Neuron (in vitro differentiated cells): Measurements from ENCODE around the gene RALGPS1.

ENCODE experiments used
- H2AFZ ChIP-seq: one replicate; pipeline ENCODE4 v1.6.1; 2013; ENCODE audit warnings: low read depth, mild to moderate bottlenecking, inconsistent platforms, low read length, moderate library complexity
- H3K27me3 ChIP-seq: one replicate; pipeline ENCODE4 v1.6.1; 2013; ENCODE audit warnings: low read length; ENCODE audit not compliant: insufficient read depth
- H3K36me3 ChIP-seq: one replicate; pipeline ENCODE4 v1.6.1; 2013; ENCODE audit warnings: low read length; ENCODE audit not compliant: insufficient read depth
- H3K4me1 ChIP-seq: one replicate; pipeline ENCODE4 v1.6.1; 2013; ENCODE audit warnings: low read length; ENCODE audit not compliant: insufficient read depth
- H3K4me3 ChIP-seq: 2 replicates; pipeline ENCODE4 v1.5.1; 2013; ENCODE audit warnings: mild to moderate bottlenecking, low read length, moderate library complexity
- H3K9me3 ChIP-seq: one replicate; pipeline ENCODE4 v1.6.1; 2013; ENCODE audit warnings: low read length

The RALGPS1 gene

GRCh38 chr9:127083138-127083980, 168.8 kb downstream of the RALGPS1 start:
- H3K36me3 ChIP-seq: peaks cover 11% of the 10 kb centered on the region
- no peak overlapping the region for H2AFZ ChIP-seq
- no peak overlapping the region for H3K4me3 ChIP-seq
- peaks cover 2% of the 10 kb centered on the region for H3K9me3 ChIP-seq
- peaks cover 5% of the 10 kb centered on the region for H3K4me1 ChIP-seq
- H3K27me3 ChIP-seq: no peaks in the 10 kb centered on the region

- peaks cover 3% of the 10 kb centered on the region for H3K4me1 ChIP-seq
- H2AFZ ChIP-seq: no peak overlapping the region
- no peak overlapping the region for H3K4me3 ChIP-seq
- no peaks in the 10 kb centered on the region for H3K27me3 ChIP-seq
- H3K36me3 ChIP-seq: peaks cover 17% of the 10 kb centered on the region
- H3K9me3 ChIP-seq: peaks cover 2% of the 10 kb centered on the region
Observed at GRCh38 chr9:127084076-127085039, 169.8 kb downstream of the RALGPS1 start.

- H2AFZ ChIP-seq: no peak overlapping the region
- peaks cover 17% of the 10 kb centered on the region for H3K36me3 ChIP-seq
- no peaks in the 10 kb centered on the region for H3K27me3 ChIP-seq
- no peak overlapping the region for H3K4me3 ChIP-seq
- H3K4me1 ChIP-seq: peaks cover 3% of the 10 kb centered on the region
- H3K9me3 ChIP-seq: no peaks in the 10 kb centered on the region
Observed at GRCh38 chr9:127085186-127085585, 170.6 kb downstream of the RALGPS1 start.

GRCh38 chr9:127086771-127087170, 172.2 kb downstream of the RALGPS1 start:
- Histone ChIP-seq H3K4me3 (no peak overlapping the region), H3K9me3 (no peaks in the 10 kb centered on the region), H3K4me1 (peaks cover 3% of the 10 kb centered on the region), H3K36me3 (peaks cover 24% of the 10 kb centered on the region), H2AFZ (no peak overlapping the region), H3K27me3 (no peaks in the 10 kb centered on the region)

GRCh38 chr9:127087411-127087810, 172.8 kb downstream of the RALGPS1 start:
- Histone ChIP-seq H2AFZ (no peak overlapping the region), H3K4me3 (no peak overlapping the region), H3K4me1 (peaks cover 3% of the 10 kb centered on the region), H3K27me3 (no peaks in the 10 kb centered on the region), H3K9me3 (no peaks in the 10 kb centered on the region), H3K36me3 (peaks cover 24% of the 10 kb centered on the region)

GRCh38 chr9:127087836-127088235, 173.3 kb downstream of the RALGPS1 start:
- Histone ChIP-seq H2AFZ (no peak overlapping the region), H3K4me3 (no peak overlapping the region), H3K36me3 (peaks cover 26% of the 10 kb centered on the region), H3K4me1 (peaks cover 3% of the 10 kb centered on the region), H3K9me3 (no peaks in the 10 kb centered on the region), H3K27me3 (no peaks in the 10 kb centered on the region)

- H3K36me3 ChIP-seq: peaks cover 26% of the 10 kb centered on the region
- H3K4me3 ChIP-seq: no peak overlapping the region
- peaks cover 3% of the 10 kb centered on the region for H3K4me1 ChIP-seq
- no peak overlapping the region for H2AFZ ChIP-seq
- H3K27me3 ChIP-seq: no peaks in the 10 kb centered on the region
- no peaks in the 10 kb centered on the region for H3K9me3 ChIP-seq
Observed at GRCh38 chr9:127088724-127089615, 174.4 kb downstream of the RALGPS1 start.

- Histone ChIP-seq H2AFZ (no peak overlapping the region), H3K9me3 (no peaks in the 10 kb centered on the region), H3K36me3 (peaks cover 26% of the 10 kb centered on the region), H3K4me3 (no peak overlapping the region), H3K27me3 (no peaks in the 10 kb centered on the region), H3K4me1 (peaks cover under 1% of the 10 kb centered on the region)
Observed at GRCh38 chr9:127089631-127090081, 175.1 kb downstream of the RALGPS1 start.

- peaks cover 26% of the 10 kb centered on the region for H3K36me3 ChIP-seq
- H3K27me3 ChIP-seq: no peaks in the 10 kb centered on the region
- H3K9me3 ChIP-seq: no peaks in the 10 kb centered on the region
Observed at GRCh38 chr9:127090341-127090985, 175.9 kb downstream of the RALGPS1 start.

GRCh38 chr9:127091526-127091925, 176.9 kb downstream of the RALGPS1 start:
- Histone ChIP-seq H2AFZ (no peak overlapping the region), H3K9me3 (no peaks in the 10 kb centered on the region), H3K27me3 (no peaks in the 10 kb centered on the region), H3K4me3 (no peak overlapping the region), H3K36me3 (peaks cover 26% of the 10 kb centered on the region), H3K4me1 (no peaks in the 10 kb centered on the region)

More at GRCh38 chr9:127090341-127090985, 175.9 kb downstream of the RALGPS1 start:
- Histone ChIP-seq H2AFZ (no peak overlapping the region), H3K4me1 (no peaks in the 10 kb centered on the region), H3K4me3 (no peak overlapping the region)

- H3K9me3 ChIP-seq: no peaks in the 10 kb centered on the region
- H2AFZ ChIP-seq: no peak overlapping the region
- H3K4me3 ChIP-seq: no peak overlapping the region
- no peaks in the 10 kb centered on the region for H3K4me1 ChIP-seq
- no peaks in the 10 kb centered on the region for H3K27me3 ChIP-seq
- peaks cover 22% of the 10 kb centered on the region for H3K36me3 ChIP-seq
Observed at GRCh38 chr9:127092041-127092608, 177.5 kb downstream of the RALGPS1 start.
